Loucy (cell line): ENCODE results near the gene WDR64.

ENCODE experiments used
- CTCF ChIP-seq: fragments of 200-600 bp; sonication (generic); conservative IDR thresholded peaks from 2 replicates; pipeline ENCODE4 v1.5.1; 2014; ENCODE audit warnings: mild to moderate bottlenecking, antibody characterized with exemption, low read length
- EZH2phosphoT487 ChIP-seq: fragments of 200-600 bp; IDR thresholded peaks from 2 replicates; pipeline ENCODE4 v1.6.1; 2018; ENCODE audit warnings: antibody characterized with exemption, mild to moderate bottlenecking, moderate library complexity, borderline replicate concordance

DNA sequence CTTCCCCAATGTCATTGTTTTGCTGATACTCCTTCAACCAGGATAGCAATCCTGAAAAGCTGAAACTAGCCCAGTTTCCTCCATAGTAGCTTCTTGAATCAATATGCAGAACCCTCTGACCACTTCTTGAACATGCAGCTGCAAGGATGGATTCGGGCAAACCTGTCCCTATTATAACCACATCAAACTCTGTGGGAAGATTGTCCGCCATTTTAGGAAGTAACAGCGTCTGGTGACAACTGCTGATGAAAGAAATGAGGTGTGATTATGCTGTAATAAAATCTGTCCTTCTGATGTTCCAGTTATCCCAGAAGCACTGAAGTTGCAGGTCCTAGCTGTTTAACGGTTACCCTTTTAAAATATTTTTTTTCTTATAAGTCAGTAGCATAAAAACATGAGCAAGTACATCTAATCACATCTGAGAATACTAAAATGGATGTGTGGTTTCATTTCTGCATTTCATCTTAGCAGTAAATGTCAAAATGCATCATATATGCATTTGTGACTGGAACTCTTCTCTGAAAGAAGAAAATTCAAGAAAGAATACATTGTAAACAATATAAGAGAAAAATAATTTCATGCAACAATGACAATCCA, 16.4 kb upstream of the WDR64 start:
- TF ChIP-seq CTCF (no peak), EZH2phosphoT487 (no peak)
